NCI-H187 treated with DMSO at 0.1 percent for 48 hours (cell line): ENCODE measurements around the gene GRPEL2.

Experiments used
- DNase-seq: peaks from one replicate; lab custom pipeline; 2025; lab: John Stamatoyannopoulos, UW

Gene GRPEL2

GRCh38 chr5:149345147-149345891, at the start of gene GRPEL2:
Gene GRPEL2 (plus strand): TSS chr5:149345499. CDS start chr5:149345540, 41 bp downstream.
- peak; percentile 72 for DNase-seq

- DNase-seq, result no peak
These were observed 47.8 kb upstream of the GRPEL2 start for GRCh38 chr5:149297340-149298025.

- no peak for DNase-seq
These were observed 47.1 kb upstream of the GRPEL2 start for GRCh38 chr5:149298163-149298562.

GRCh38 chr5:149298842-149299404, 46.4 kb upstream of the GRPEL2 start:
- DNase-seq, result no peak

- DNase-seq, result no peak
These were observed 45.7 kb upstream of the GRPEL2 start for GRCh38 chr5:149299451-149300054.

GRCh38 chr5:149300441-149300840, 44.9 kb upstream of the GRPEL2 start:
- no peak for DNase-seq

GRCh38 chr5:149301049-149301743, 44.1 kb upstream of the GRPEL2 start:
- DNase-seq, result no peak

GRCh38 chr5:149301744-149302380, 43.4 kb upstream of the GRPEL2 start:
- DNase-seq, result no peak

GRCh38 chr5:149302641-149303040, 42.7 kb upstream of the GRPEL2 start:
- DNase-seq, result no peak

- no peak for DNase-seq
These were observed 42.1 kb upstream of the GRPEL2 start for GRCh38 chr5:149303210-149303609.

GRCh38 chr5:149304195-149305078, 40.9 kb upstream of the GRPEL2 start:
- DNase-seq, result no peak

- DNase-seq, result no peak
These were observed 35.9 kb upstream of the GRPEL2 start for GRCh38 chr5:149309354-149309753.

- DNase-seq, result no peak
These were observed 34.8 kb upstream of the GRPEL2 start for GRCh38 chr5:149310488-149310887.

- DNase-seq, result no peak
These were observed 34.2 kb upstream of the GRPEL2 start for GRCh38 chr5:149310947-149311658.

- no peak for DNase-seq
These were observed 32.0 kb upstream of the GRPEL2 start for GRCh38 chr5:149313151-149313841.

GRCh38 chr5:149314571-149315111, 30.7 kb upstream of the GRPEL2 start:
- no peak for DNase-seq

- no peak for DNase-seq
These were observed 29.5 kb upstream of the GRPEL2 start for GRCh38 chr5:149315753-149316152.

- DNase-seq, result no peak
These were observed 27.8 kb upstream of the GRPEL2 start for GRCh38 chr5:149317281-149318048.
